ENCODE results near the gene ARMH3. TPM values are rescaled to one million over a fixed set of nuclear protein-coding genes. Genes with fewer than 3 reads are reported as not detected.
"Not testable (repeated sequence)": the region's sequence is repeated elsewhere in the genome, so short reads cannot be mapped to it uniquely, and the experiment has no call there.

The ARMH3 gene, protein sequence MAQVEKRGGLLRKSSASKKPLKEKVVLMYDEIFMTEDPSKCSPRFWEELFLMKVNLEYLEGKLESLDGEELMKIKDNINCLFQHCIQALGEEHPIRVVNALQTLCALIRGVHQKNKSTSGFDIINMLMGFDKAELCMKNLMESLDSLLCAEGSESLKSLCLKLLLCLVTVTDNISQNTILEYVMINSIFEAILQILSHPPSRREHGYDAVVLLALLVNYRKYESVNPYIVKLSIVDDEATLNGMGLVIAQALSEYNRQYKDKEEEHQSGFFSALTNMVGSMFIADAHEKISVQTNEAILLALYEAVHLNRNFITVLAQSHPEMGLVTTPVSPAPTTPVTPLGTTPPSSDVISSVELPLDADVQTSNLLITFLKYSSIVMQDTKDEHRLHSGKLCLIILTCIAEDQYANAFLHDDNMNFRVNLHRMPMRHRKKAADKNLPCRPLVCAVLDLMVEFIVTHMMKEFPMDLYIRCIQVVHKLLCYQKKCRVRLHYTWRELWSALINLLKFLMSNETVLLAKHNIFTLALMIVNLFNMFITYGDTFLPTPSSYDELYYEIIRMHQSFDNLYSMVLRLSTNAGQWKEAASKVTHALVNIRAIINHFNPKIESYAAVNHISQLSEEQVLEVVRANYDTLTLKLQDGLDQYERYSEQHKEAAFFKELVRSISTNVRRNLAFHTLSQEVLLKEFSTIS
- total RNA-seq, result 9.0 and 9.4 TPM in 2 replicates

DNA sequence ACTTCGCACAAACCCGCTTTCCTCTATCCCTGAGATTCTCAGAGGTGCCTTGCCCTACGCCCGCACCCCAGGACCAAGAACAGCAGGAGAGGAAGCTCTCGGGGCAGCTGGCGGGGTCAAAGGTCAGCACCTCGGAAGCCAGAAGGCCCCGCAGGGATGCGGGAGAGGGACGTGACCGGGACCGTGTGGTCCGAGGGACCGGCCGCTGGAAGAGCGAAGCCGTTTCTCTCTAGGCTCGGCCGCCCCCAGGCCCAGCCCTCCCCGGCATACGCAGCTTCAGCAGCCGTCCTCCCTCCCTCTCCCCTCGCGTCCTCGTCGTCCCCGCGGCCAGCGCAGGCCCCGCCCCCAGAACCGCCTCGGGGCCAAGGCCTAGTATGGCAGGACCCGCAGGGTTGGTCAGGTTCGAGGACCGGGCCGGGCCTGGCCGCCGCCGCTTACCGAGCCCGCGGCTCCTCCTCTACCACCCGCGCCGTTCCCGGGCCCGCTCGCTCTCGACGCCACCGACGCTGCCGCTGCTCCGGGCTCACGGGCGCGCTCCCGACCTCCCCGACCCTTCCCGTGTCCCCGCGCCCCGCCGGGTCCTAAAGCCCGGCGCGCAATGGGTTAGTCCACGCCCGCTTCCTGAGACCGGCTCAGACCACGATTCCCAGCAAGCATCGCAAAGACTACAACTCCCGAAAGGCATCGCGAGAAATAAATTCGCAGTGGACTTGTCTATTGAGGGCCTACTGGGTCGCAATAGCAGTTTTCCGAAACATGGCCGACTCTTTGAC lies at the start of gene ARMH3:
Gene ARMH3, minus strand, starts transcription at position 527 of the 773 bp plus-strand sequence. CDS start 16,059 bp downstream, outside the sequence.
- peak; percentile 98 for DNase-seq

DNA sequence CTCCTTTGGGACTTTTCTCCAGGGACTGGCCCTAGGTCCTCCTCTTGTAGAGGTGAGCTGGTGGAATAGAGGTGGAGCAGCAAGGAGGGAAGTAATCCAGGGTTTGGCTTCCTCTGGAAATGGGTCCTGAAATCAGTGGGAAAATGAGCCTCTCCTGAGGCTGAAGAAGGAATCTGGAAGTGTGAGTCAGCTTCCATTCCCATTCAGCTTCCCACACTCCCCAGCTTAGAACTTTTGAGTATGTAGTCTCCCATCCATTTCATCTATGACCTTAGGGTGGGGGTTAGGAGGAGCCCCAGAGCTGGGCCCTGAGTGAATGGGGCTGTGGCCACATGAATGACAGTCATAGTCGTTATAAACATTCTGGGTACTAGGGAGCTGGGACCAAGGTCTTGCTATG lies 46.4 kb upstream of the ARMH3 start:
- DNase-seq, result no peak

- no peak for DNase-seq
Measured at GRCh38 chr10:102101152-102101551, 45.2 kb upstream of the ARMH3 start.

DNA sequence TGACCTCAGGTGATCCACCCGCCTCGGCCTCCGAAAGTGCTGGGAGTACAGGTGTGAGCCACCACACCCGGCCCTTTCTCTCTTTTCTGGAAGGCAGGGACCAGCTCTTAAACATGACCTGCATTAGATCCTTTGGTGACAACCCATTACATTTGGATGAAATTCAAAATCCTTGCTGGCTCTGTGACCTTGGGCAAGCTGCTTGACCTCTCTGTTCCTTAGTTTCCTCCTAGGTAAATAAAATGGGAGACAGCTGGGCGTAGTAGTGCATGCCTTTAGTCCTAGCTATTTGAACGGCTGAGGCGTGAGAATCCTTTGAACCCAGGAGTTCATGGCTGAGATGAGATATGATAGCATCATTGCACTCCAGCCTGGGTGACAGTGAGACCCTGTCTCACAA lies 40.5 kb upstream of the ARMH3 start:
- DNase-seq, result no peak

GRCh38 chr10:102090772-102091171 lies 34.8 kb upstream of the ARMH3 start:
- peak; percentile 55 for DNase-seq

GRCh38 chr10:102086196-102086595 lies 30.2 kb upstream of the ARMH3 start:
- DNase-seq, result no peak

GRCh38 chr10:102085336-102085735 lies 29.4 kb upstream of the ARMH3 start:
- DNase-seq, result no peak

DNA sequence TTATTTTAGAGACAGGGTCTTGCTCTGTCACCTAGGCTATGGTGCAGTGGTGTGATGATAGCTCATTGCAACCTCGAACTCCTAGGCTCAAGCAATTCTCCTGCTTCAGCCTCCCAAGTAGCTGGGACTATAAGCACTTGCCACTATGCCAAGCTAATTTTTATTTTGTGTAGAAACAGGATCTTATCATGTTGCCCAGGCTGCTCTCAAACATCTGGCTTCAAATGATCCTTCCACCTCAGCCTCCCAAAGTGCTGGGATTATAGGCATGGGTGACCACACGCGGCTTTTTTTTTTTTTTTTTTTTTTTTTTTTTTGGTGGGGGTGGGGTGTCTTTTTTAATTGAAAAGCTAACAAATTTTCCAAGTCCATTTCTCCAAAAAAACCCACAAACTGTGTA lies 27.6 kb upstream of the ARMH3 start:
- no peak for DNase-seq

DNA sequence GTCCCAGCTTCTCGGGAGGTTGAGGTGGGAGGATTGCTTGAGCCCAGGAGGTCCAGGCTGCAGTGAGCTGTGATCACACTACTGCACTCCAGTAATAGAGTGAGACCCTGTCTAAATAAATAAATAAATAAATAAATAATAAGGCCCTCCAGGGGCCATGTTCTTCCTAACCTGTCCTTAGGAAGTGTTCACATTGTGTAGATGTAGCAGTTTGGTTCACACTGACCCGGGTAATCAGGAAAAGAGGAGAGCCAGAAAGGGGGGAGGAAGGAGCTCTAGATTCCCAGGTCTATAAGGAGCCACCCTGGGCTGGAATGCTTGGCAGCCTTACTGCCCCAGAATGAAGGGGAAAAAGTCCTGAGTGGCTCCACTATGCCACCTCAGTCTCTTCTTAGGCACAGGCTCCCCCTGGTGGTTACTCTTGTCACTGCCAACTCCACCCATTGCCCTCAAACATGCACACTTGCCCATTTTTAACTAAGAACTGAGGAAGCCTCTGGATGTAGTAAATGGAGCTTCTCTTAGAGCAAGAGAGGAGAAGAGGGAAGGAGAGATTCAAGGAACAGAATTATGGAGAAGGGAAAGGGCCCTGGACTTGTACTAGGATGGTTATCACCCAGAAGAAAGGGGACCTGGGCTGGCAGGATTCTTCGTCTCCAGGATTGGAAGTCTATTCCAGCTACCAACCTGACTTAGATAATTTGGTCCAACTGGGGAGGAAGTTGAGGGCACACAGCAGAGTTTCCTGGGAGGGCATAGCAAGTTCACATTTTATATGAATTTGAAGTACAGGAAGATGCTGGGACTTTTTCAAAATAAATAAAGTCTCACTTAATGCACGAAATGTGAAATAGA lies 16.9 kb upstream of the ARMH3 start:
- DNase-seq, result peak; percentile 92

DNA sequence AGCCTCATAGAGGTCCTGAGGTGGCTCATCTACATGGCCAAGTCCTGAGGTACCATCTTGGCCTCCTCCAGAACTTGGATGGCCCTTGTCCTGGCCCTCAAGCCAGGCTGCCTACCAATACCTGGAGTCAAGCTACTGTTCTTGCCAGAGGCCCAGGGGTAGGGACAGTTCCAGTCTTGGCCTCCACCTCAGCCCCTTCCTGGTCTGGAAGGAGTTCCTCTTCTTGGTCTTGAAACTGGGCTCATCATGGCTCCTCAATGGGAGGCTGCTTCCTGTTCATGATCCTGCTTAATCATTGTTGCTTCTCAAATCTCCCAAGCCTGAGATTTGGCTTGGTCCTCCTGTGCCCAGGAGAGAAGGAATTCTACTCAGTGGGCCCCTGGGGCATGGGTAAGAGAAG lies 13.1 kb upstream of the ARMH3 start:
- DNase-seq, result no peak

- peak; percentile 29 for DNase-seq
Measured at GRCh38 chr10:102068216-102068615, 12.2 kb upstream of the ARMH3 start.

DNA sequence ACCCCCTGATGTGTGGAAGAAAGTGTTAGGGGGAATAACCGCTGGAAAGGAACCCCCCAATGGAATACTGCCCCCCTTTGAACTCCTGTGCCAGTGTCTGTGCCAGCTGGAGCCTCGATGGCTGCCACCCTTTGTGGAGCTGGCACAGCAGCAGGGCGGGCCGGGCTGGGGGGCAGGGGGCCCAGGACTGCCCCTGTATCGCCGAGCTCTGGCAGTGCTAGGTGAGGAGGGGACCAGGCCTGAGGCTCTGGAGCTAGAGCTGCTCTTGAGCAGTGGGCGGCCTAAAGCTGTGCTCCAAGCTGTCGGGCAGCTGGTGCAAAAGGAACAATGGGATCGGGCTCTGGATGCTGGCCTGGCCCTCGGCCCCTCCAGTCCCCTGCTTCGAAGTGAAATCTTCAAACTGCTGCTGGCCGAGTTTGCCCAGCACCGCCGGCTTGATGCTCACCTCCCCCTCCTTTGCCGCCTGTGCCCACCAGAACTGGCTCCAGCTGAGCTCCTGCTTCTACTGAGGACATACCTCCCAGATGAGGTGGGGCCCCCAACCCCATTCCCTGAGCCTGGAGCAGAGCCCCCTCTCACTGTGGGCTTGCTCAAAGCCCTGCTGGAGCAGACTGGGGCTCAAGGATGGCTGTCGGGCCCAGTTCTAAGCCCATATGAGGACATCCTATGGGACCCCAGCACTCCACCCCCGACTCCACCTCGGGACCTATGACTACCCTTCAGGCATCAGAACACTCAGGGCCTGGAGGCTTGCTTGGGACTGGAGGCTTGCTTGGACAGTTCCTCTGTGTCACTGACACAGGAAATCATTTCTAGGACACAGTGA lies 11.3 kb upstream of the ARMH3 start:
- no peak for DNase-seq

DNA sequence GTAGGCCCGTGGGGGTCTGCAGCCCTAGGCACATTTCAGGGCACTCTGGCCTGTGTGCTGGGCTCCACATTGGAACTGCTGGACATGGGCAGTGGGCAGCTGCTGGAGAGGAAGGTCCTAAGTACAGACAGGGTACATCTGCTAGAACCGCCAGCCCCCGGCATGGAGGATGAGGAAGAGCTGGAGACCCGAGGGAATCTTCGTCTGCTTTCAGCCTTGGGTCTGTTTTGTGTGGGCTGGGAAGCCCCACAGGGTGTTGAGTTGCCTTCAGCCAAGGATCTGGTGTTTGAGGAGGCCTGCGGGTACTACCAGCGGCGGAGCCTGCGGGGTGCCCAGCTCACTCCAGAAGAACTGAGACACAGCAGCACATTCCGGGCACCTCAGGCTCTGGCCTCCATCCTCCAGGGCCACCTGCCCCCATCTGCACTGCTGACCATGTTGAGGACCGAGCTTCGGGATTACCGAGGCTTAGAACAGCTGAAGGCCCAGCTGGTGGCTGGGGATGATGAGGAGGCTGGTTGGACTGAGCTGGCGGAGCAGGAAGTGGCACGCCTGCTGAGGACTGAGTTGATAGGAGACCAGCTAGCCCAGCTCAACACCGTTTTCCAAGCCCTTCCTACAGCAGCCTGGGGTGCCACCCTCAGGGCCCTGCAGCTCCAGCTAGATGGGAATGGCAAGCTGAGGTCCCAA lies 10.6 kb upstream of the ARMH3 start:
- DNase-seq, result no peak

DNA sequence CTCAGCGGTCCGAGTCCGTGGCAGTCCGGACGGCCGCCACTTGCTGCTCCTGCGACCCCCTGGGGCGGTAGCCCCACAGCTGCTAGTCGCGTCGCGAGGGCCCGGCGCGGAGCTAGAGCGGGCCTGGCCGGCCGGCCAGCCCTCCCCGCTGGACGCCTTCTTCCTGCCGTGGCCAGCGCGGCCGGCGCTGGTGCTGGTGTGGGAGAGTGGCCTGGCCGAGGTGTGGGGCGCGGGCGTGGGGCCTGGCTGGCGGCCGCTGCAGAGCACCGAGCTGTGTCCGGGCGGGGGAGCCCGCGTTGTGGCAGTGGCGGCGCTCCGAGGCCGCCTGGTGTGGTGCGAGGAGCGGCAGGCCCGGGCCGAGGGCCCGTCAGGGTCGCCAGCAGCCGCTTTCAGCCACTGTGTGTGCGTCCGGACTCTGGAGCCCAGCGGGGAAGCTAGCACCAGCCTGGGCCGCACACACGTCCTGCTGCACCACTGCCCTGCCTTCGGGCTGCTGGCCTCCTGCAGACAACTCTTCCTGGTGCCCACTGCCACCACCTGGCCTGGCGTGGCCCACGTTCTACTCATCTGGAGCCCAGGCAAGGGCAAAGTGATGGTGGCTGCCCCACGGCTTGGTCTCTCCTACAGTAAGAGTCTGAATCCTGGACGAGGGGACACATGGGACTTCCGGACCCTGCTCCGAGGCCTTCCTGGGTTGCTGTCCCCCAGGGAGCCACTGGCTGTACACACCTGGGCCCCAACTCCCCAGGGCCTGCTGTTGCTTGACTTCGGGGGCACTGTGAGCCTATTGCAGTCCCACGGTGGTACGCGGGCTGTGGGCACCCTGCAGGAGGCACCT lies 9.8 kb upstream of the ARMH3 start:
- DNase-seq, result peak; percentile 55

DNA sequence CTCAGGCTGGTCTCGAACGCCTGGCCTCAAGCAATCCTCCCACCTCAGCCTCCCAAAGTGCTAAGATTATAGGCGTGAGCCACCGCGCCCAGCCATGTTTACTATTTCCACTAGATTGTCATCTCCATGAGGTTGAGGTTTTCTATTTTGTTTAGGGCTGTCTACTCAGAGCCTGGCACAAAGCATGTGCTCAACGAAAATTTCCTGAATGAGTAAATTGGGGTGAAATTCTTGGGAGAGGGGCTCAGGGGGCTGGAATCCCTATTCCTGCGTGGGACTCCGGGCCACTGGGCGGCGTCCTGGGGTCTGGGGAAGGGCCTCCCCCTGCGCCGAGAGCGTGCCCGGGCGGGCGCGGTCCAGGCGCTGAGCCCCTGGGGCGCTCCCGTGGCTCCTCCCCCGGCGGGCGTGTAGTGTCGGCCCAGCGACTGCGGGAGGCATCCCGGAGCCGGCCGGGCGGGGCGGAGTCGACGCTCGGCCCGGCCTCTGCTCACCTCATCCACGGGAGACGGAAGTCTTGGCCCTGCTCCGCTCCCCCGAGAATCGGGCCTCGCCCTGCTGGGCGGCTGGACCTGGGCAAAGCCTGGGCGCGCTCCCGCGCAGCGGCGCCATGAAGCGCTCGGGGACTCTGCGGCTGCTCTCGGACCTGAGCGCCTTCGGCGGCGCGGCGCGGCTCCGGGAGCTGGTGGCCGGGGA lies 9.0 kb upstream of the ARMH3 start, which contains the start of gene HPS6:
Gene HPS6, plus strand, starts transcription at position 482 of the 693 bp plus-strand sequence. Its CDS starts 126 bp downstream, at position 608.
- DNase-seq, result peak; percentile 88

- DNase-seq, result no peak
Measured at GRCh38 chr10:102064503-102064867, 8.5 kb upstream of the ARMH3 start.

DNA sequence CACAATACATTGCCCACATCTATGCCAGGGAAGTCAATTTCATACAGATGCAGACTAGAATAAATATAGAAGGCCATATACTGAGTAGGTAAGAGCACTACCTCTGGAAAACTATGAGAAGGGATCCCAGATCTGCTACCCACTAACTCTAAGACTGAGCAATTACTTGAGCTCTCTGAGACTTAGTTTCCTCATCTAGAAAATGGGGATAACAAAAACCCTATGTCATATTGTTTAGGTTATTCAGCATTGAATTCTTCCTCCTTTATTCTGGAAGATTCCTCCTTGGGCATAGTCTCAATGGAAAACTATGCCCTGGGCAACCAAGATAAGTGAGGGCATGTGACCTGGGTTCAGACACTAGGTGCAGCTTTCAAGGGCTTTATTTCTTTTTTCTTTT lies 4.0 kb upstream of the ARMH3 start:
- DNase-seq, result no peak

DNA sequence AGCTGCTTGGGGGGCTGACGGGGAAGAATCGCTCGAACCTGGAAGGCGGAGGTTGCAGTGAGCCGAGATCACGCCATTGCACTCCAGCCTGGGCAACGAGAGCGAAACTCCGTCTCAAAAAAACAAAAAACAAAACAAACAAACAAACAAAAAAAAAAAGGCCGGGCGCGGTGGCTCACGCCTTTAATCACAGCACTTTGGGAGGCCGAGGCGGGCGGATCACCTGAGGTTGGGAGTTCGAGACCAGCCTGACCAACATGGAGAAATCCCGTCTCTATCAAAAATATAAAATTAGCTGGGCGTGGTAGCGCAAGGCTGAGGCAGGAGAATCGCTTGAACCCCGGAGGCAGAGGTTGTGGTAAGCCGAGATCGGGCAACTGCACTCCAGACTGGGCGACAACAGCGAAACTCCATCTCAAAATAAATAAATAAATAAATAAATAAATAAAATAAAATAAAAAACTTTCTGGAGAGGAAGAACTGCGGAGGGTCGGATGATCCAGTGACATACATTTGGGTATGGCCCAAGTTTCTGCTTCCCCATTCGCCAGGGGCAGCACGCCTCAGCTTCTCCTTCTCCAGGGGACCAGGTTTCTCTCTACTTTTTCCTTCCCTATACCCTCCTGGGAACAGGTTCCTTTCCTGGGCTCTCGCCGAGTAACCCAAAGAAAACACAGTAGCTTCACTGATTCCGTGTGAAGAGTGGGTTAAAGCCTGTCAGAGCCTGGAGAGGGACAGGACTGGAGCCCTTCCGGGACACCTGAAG lies 909 bp downstream of the ARMH3 start:
- DNase-seq, result not testable (repeated sequence)

Data from dermis blood vessel endothelial cell (primary cell).